ENCODE measurements around the gene GRIN3B. TPM values are rescaled to one million over a fixed set of nuclear protein-coding genes. Genes with fewer than 3 reads are reported as not detected.

The GRIN3B gene
- total RNA-seq, 2 donors from 2014 or later = not detected

GRCh38 chr19:1011831-1012333 is 11.7 kb downstream of the GRIN3B start:
- intact Hi-C loops (cut with DNase I) = no loop called here
- Histone ChIP-seq H3K36me3 (peaks cover 22% of the 10 kb centered on the region), H3K27me3 (no peaks in the 10 kb centered on the region), H3K9ac (ENCODE audit: low read depth in 2 of 2, low read length in 2 of 2) (no peak overlapping the region), H3K4me3 (no peak overlapping the region), H3K4me1 (peaks cover 11% of the 10 kb centered on the region), H3K27ac (no peak overlapping the region), H3K9me3 (no peaks in the 10 kb centered on the region)
- DNase-seq = no peak
- TF ChIP-seq CTCF (IDR thresholded peaks at IDR 0.05) = no peak

- TF ChIP-seq CTCF (IDR thresholded peaks at IDR 0.05) = no peak
- Histone ChIP-seq H3K9ac (ENCODE audit: low read depth in 2 of 2, low read length in 2 of 2) (no peak overlapping the region), H3K9me3 (no peaks in the 10 kb centered on the region), H3K4me3 (no peak overlapping the region), H3K36me3 (peaks cover 22% of the 10 kb centered on the region), H3K27ac (no peak overlapping the region), H3K4me1 (peaks cover 16% of the 10 kb centered on the region), H3K27me3 (no peaks in the 10 kb centered on the region)
- DNase-seq = no peak
- intact Hi-C loops (cut with DNase I) = no loop called here
These were observed 12.1 kb downstream of the GRIN3B start for GRCh38 chr19:1012334-1012733.

GRCh38 chr19:1013218-1013617 is 13.0 kb downstream of the GRIN3B start:
- no peak for DNase-seq
- Histone ChIP-seq H3K36me3 (peaks cover 22% of the 10 kb centered on the region), H3K27ac (no peak overlapping the region), H3K9me3 (no peaks in the 10 kb centered on the region), H3K27me3 (no peaks in the 10 kb centered on the region), H3K4me3 (no peak overlapping the region), H3K4me1 (peaks cover 25% of the 10 kb centered on the region), H3K9ac (ENCODE audit: low read depth in 2 of 2, low read length in 2 of 2) (no peak overlapping the region)
- TF ChIP-seq CTCF (IDR thresholded peaks at IDR 0.05) = no peak
- intact Hi-C loops (cut with DNase I) = no loop called here

GRCh38 chr19:1014161-1015060 is 14.2 kb downstream of the GRIN3B start:
- TF ChIP-seq CTCF (IDR thresholded peaks at IDR 0.05) = no peak
- no peak overlapping the region for H3K9ac ChIP-seq (ENCODE audit: low read depth in 2 of 2, low read length in 2 of 2)
- no peaks in the 10 kb centered on the region for H3K27me3 ChIP-seq
- no peak overlapping the region for H3K4me3 ChIP-seq
- intact Hi-C loops (cut with DNase I) = no loop called here
- no peak for DNase-seq
- H3K4me1 ChIP-seq = peaks cover 37% of the 10 kb centered on the region
- H3K36me3 ChIP-seq = peaks cover 22% of the 10 kb centered on the region
- no peaks in the 10 kb centered on the region for H3K9me3 ChIP-seq
- no peak overlapping the region for H3K27ac ChIP-seq

- H3K27ac ChIP-seq = no peak overlapping the region
- no peak for TF ChIP-seq CTCF (IDR thresholded peaks at IDR 0.05)
- intact Hi-C loops (cut with DNase I) = no loop called here
- peaks cover 41% of the 10 kb centered on the region for H3K4me1 ChIP-seq
- no peak for DNase-seq
- no peaks in the 10 kb centered on the region for H3K27me3 ChIP-seq
- peaks cover 19% of the 10 kb centered on the region for H3K36me3 ChIP-seq
- no peak overlapping the region for H3K9ac ChIP-seq (ENCODE audit: low read depth in 2 of 2, low read length in 2 of 2)
- H3K4me3 ChIP-seq = no peak overlapping the region
- H3K9me3 ChIP-seq = no peaks in the 10 kb centered on the region
These were observed 15.0 kb downstream of the GRIN3B start for GRCh38 chr19:1015061-1015781.

Measured in colonic mucosa (tissue), 4 donors.